HG03060 (cell line): Measurements from ENCODE around the gene CYB5A.
A peak's percentile ranks its signal among the peaks of the same experiment; 100 is the strongest.

Source experiments
- ATAC-seq: cut with Tn5 transposase; IDR thresholded peaks from one replicate; pipeline ENCODE4 v1.9.1; 2021; ENCODE audit warnings: low read depth, moderate number of reproducible peaks; ENCODE audit not compliant: unreplicated experiment

CYB5A gene

GRCh38 chr18:74281011-74281979 lies 10.5 kb downstream of the CYB5A start:
- no peak for ATAC-seq

- ATAC-seq: no peak
Observed at GRCh38 chr18:74278983-74279382, 12.8 kb downstream of the CYB5A start.

GRCh38 chr18:74278058-74278457 lies 13.7 kb downstream of the CYB5A start:
- ATAC-seq: no peak

GRCh38 chr18:74277296-74277695 lies 14.5 kb downstream of the CYB5A start:
- no peak for ATAC-seq

GRCh38 chr18:74276609-74277008 lies 15.2 kb downstream of the CYB5A start:
- ATAC-seq: no peak

- no peak for ATAC-seq
Observed at GRCh38 chr18:74275736-74276135, 16.0 kb downstream of the CYB5A start.

- no peak for ATAC-seq
Observed at GRCh38 chr18:74274700-74275099, 17.1 kb downstream of the CYB5A start.

GRCh38 chr18:74273394-74273793 lies 18.4 kb downstream of the CYB5A start:
- no peak for ATAC-seq

- ATAC-seq: no peak
Observed at GRCh38 chr18:74271635-74272034, 20.1 kb downstream of the CYB5A start.

GRCh38 chr18:74268933-74269620 lies 22.7 kb downstream of the CYB5A start:
- no peak for ATAC-seq

- ATAC-seq: no peak
Observed at GRCh38 chr18:74268175-74268574, 23.6 kb downstream of the CYB5A start.

GRCh38 chr18:74266161-74266560 lies 25.6 kb downstream of the CYB5A start:
- ATAC-seq: no peak

GRCh38 chr18:74265546-74266098 lies 26.1 kb downstream of the CYB5A start:
- no peak for ATAC-seq

GRCh38 chr18:74264303-74265020 lies 27.3 kb downstream of the CYB5A start:
- ATAC-seq: peak; percentile 91

- no peak for ATAC-seq
Observed at GRCh38 chr18:74261053-74261713, 30.6 kb downstream of the CYB5A start.

- no peak for ATAC-seq
Observed at GRCh38 chr18:74259347-74259746, 32.4 kb downstream of the CYB5A start.

GRCh38 chr18:74257083-74257482 lies 34.7 kb downstream of the CYB5A start:
- ATAC-seq: no peak

- ATAC-seq: no peak
Observed at GRCh38 chr18:74256190-74256589, 35.6 kb downstream of the CYB5A start.

GRCh38 chr18:74255131-74255616 lies 36.6 kb downstream of the CYB5A start:
- ATAC-seq: no peak

GRCh38 chr18:74252039-74252395 lies 39.7 kb downstream of the CYB5A start:
- ATAC-seq: no peak
